Parathyroid adenoma (tissue), 2 donors: Measurements from ENCODE around the gene SCEL.
A peak's percentile ranks its signal among the peaks of the same experiment; 100 is the strongest.

ENCODE experiments used
- H2AFZ ChIP-seq: fragments of 300-600 bp; sonication (generic); one replicate; pipeline ENCODE4 v1.7.0; 2017; ENCODE audit warnings: antibody characterized with exemption, mild to moderate bottlenecking
- H3K27ac ChIP-seq: fragments of 300-600 bp; sonication (generic); one replicate; pipeline ENCODE4 v1.7.0; 2017
- H3K27me3 ChIP-seq: fragments of 300-600 bp; sonication (generic); one replicate; pipeline ENCODE4 v1.7.0; 2017; ENCODE audit warnings: low read length; ENCODE audit not compliant: control insufficient read depth, insufficient read depth
- H3K36me3 ChIP-seq: fragments of 300-600 bp; sonication (generic); one replicate; pipeline ENCODE4 v1.7.0; 2017; ENCODE audit warnings: low read length; ENCODE audit not compliant: control insufficient read depth, insufficient read depth
- H3K4me1 ChIP-seq: fragments of 300-600 bp; sonication (generic); one replicate; pipeline ENCODE4 v1.7.0; 2017; ENCODE audit warnings: control low read depth
- H3K4me2 ChIP-seq: fragments of 300-600 bp; sonication (generic); one replicate; pipeline ENCODE4 v1.7.0; 2017; ENCODE audit warnings: low read length
- H3K4me3 ChIP-seq: fragments of 300-600 bp; sonication (generic); one replicate; pipeline ENCODE4 v1.7.0; 2017; ENCODE audit warnings: low read depth, low read length
- H3K79me2 ChIP-seq: fragments of 300-600 bp; sonication (generic); one replicate; pipeline ENCODE4 v1.7.0; 2017; ENCODE audit warnings: control low read depth
- H3K9ac ChIP-seq: fragments of 300-600 bp; sonication (generic); one replicate; pipeline ENCODE4 v1.7.0; 2017; ENCODE audit warnings: mild to moderate bottlenecking
- H3K9me3 ChIP-seq: fragments of 300-600 bp; sonication (generic); one replicate; pipeline ENCODE4 v1.7.0; 2017; ENCODE audit warnings: low read length; ENCODE audit not compliant: control insufficient read depth
- CTCF ChIP-seq: fragments of 300-600 bp; sonication (generic); IDR thresholded peaks from one replicate; pipeline ENCODE4 v1.7.0; 2017; ENCODE audit warnings: antibody characterized with exemption, mild to moderate bottlenecking
- donor health status: primary hyperparathyroidism.

Gene SCEL

GRCh38 chr13:77558016-77558415, 22.5 kb downstream of the SCEL start:
- TF ChIP-seq CTCF: no peak
- peak overlapping the region; percentile 86 for H3K27ac ChIP-seq

GRCh38 chr13:77563111-77563510, 27.6 kb downstream of the SCEL start:
- Histone ChIP-seq H2AFZ (no peak overlapping the region), H3K36me3 (no peaks in the 10 kb centered on the region), H3K27ac (no peak overlapping the region), H3K4me2 (no peak overlapping the region), H3K9ac (no peak overlapping the region), H3K4me1 (no peaks in the 10 kb centered on the region), H3K27me3 (no peaks in the 10 kb centered on the region), H3K4me3 (no peak overlapping the region), H3K9me3 (no peaks in the 10 kb centered on the region), H3K79me2 (no peaks in the 10 kb centered on the region)
- TF ChIP-seq CTCF: no peak

More at GRCh38 chr13:77558016-77558415, 22.5 kb downstream of the SCEL start:
- H3K4me2 ChIP-seq: no peak overlapping the region
- no peak overlapping the region for H2AFZ ChIP-seq
- no peaks in the 10 kb centered on the region for H3K9me3 ChIP-seq
- no peak overlapping the region for H3K9ac ChIP-seq
- H3K27me3 ChIP-seq: no peaks in the 10 kb centered on the region
- no peak overlapping the region for H3K4me3 ChIP-seq
- H3K36me3 ChIP-seq: no peaks in the 10 kb centered on the region
- H3K4me1 ChIP-seq: peaks cover 2% of the 10 kb centered on the region
- H3K79me2 ChIP-seq: no peaks in the 10 kb centered on the region

- Histone ChIP-seq H2AFZ (no peak overlapping the region), H3K36me3 (no peaks in the 10 kb centered on the region), H3K9ac (no peak overlapping the region), H3K4me3 (no peak overlapping the region), H3K27me3 (no peaks in the 10 kb centered on the region), H3K79me2 (no peaks in the 10 kb centered on the region), H3K9me3 (no peaks in the 10 kb centered on the region), H3K4me2 (no peak overlapping the region), H3K4me1 (no peaks in the 10 kb centered on the region), H3K27ac (no peak overlapping the region)
- peak; percentile 38 for TF ChIP-seq CTCF
Measured at GRCh38 chr13:77565635-77566034, 30.1 kb downstream of the SCEL start.

GRCh38 chr13:77571956-77572355, 36.5 kb downstream of the SCEL start:
- Histone ChIP-seq H3K4me1 (no peaks in the 10 kb centered on the region), H3K9me3 (no peaks in the 10 kb centered on the region), H3K4me3 (no peak overlapping the region), H3K79me2 (no peaks in the 10 kb centered on the region), H3K27ac (no peak overlapping the region), H3K9ac (no peak overlapping the region), H3K36me3 (no peaks in the 10 kb centered on the region), H3K4me2 (no peak overlapping the region), H2AFZ (no peak overlapping the region), H3K27me3 (no peaks in the 10 kb centered on the region)
- TF ChIP-seq CTCF: no peak

GRCh38 chr13:77574096-77574495, 38.6 kb downstream of the SCEL start:
- H3K27ac ChIP-seq: no peak overlapping the region
- H3K27me3 ChIP-seq: no peaks in the 10 kb centered on the region
- H3K4me3 ChIP-seq: no peak overlapping the region
- no peak overlapping the region for H2AFZ ChIP-seq
- H3K9me3 ChIP-seq: no peaks in the 10 kb centered on the region
- H3K9ac ChIP-seq: no peak overlapping the region
- H3K79me2 ChIP-seq: no peaks in the 10 kb centered on the region
- no peaks in the 10 kb centered on the region for H3K4me1 ChIP-seq
- no peak overlapping the region for H3K4me2 ChIP-seq
- TF ChIP-seq CTCF: no peak
- H3K36me3 ChIP-seq: no peaks in the 10 kb centered on the region
